Ovary (tissue), 9 donors: ENCODE results near the gene HSPA4L. TPM values are rescaled to one million over a fixed set of nuclear protein-coding genes. Genes with fewer than 3 reads are reported as not detected.

Experiments used
- DNase-seq, 5 donors: peaks; one replicate each; pipeline ENCODE4 v3.0.0-alpha.2; 2019 to 2020
- H3K27ac ChIP-seq, 2 donors: fragments of 200-600 bp; one replicate each; pipeline versions ENCODE4 v1.5.1 to v1.8.0; 2019 to 2022
- H3K27me3 ChIP-seq: fragments of 200-600 bp; one replicate; pipeline ENCODE4 v1.8.0; 2022
- H3K36me3 ChIP-seq: fragments of 200-600 bp; sonication (generic); one replicate; pipeline ENCODE4 v1.5.1; 2019
- H3K4me1 ChIP-seq: one replicate; pipeline ENCODE4 v1.8.1; 2013; ENCODE audit warnings: mild to moderate bottlenecking, moderate library complexity; ENCODE audit not compliant: insufficient read depth
- H3K4me3 ChIP-seq: fragments of 200-600 bp; sonication (generic); one replicate; pipeline ENCODE4 v1.5.1; 2017
- H3K9me3 ChIP-seq, 2 donors: fragments of 200-600 bp in 1 of 2; sonication (generic) in 1 of 2; one replicate each; pipeline versions ENCODE4 v1.5.1 to v1.8.1; 2013 to 2019; ENCODE audit warnings: mild to moderate bottlenecking in 1 of 2, moderate library complexity in 1 of 2
- CTCF ChIP-seq, 3 donors: fragments of 450-650 bp in 2 of 3; fragments of 200-600 bp in 1 of 3; IDR thresholded peaks; one replicate each; pipeline versions ENCODE4 v1.5.1 to v1.8.0; 2016 to 2022; ENCODE audit warnings: antibody characterized with exemption in 3 of 3, mild to moderate bottlenecking in 1 of 3
- EP300 ChIP-seq: sonication (generic); formaldehyde crosslinking; IDR thresholded peaks from one replicate; pipeline ENCODE4 v1.6.1; 2017; ENCODE audit warnings: antibody characterized with exemption
- POLR2A ChIP-seq: fragments of 450-650 bp; IDR thresholded peaks from one replicate; pipeline ENCODE4 v1.6.1; 2017; ENCODE audit warnings: antibody characterized with exemption, mild to moderate bottlenecking, moderate library complexity
- WGBS, 3 donors: extraction: QIAGEN DNeasy Blood & Tissue Kit in 1 of 3; methylation state at CpG; one replicate each; pipeline versions ENCODE4 v1.1.5 to v1.1.7; 2013 to 2017; 5-methylcytosine and 5-hydroxymethylcytosine counted together
- intact Hi-C, 4 donors: fragments of 100-400 bp; cut with DNase I; formaldehyde crosslinking; loops; one replicate each; pipeline versions ENCODE4 v1.11.0 to v1.15.1; 2022 to 2023
- polyA plus RNA-seq, 2 donors: library from polyadenylated mRNA; stranded (reverse); fragments of 200-250 nt in 1 of 2; fragments of 350-450 nt in 1 of 2; fragmentation: Illumina TruSeq in 1 of 2; extraction: RNeasy Lipid Tissue Mini Kit (QIAGEN cat#74804) in 1 of 2; gene quantifications; one replicate each; pipeline ENCODE4 v1.2.3, GENCODE V29; 2013 to 2014
- total RNA-seq, 7 donors: library from RNA; depleted of rRNA in 2 of 7; stranded (reverse); fragments of >200 nt in 2 of 7; fragmentation: NEBNext Ultra II Directional in 3 of 7; extraction: Animal tissue kit (Norgen Biotek cat#: 25700) in 3 of 7; gene quantifications; one replicate each; pipeline versions ENCODE4 v1.1.0 to v1.2.4, GENCODE V29; 2016 to 2023
- donor health status: DM: no; HTN: no; CAD: no; lungs with moderate emphysema.
- donor health status: DM: no; HTN: no; CAD: no.
- donor health status: Bipolar disorder and iron deficiency.
- donor health status: DM: yes; HTN: yes; CAD: no.
- donor health status: DM: no; HTN: no; CAD: no.
- donor health status: DM: yes; HTN: yes; CAD: no.

HSPA4L gene
- total and polyA plus RNA-seq, 9 donors = 0.63 to 12.6 (median 6.2) TPM

GRCh38 chr4:127799711-127800110 lies 17.6 kb downstream of the HSPA4L start:
- TF ChIP-seq EP300 (no peak), POLR2A (no peak), CTCF (IDR thresholded peaks at IDR 0.05) (no peak)
- DNase-seq = no peak
- H3K27me3 ChIP-seq = no peaks in the 10 kb centered on the region
- H3K4me3 ChIP-seq = no peak overlapping the region
- H3K27ac ChIP-seq = no peak overlapping the region
- intact Hi-C loops = no loop called here
- no peaks in the 10 kb centered on the region for H3K4me1 ChIP-seq
- H3K36me3 ChIP-seq = no peaks in the 10 kb centered on the region
- no peaks in the 10 kb centered on the region for H3K9me3 ChIP-seq

GRCh38 chr4:127809173-127809800 lies 27.2 kb downstream of the HSPA4L start:
- H3K9me3 ChIP-seq = no peaks in the 10 kb centered on the region
- 49 to 72% (median 51%) methylated on average over 6 of the region's 6 CpGs for WGBS, 3 donors

GRCh38 chr4:127810551-127810950 lies 28.4 kb downstream of the HSPA4L start:
- intact Hi-C loops = no loop called here
- TF ChIP-seq POLR2A = no peak
- TF ChIP-seq EP300 = no peak
- no peak for TF ChIP-seq CTCF (IDR thresholded peaks at IDR 0.05)
- Histone ChIP-seq H3K27ac (no peak overlapping the region), H3K4me3 (no peak overlapping the region), H3K4me1 (no peaks in the 10 kb centered on the region), H3K36me3 (no peaks in the 10 kb centered on the region), H3K27me3 (no peaks in the 10 kb centered on the region), H3K9me3 (no peaks in the 10 kb centered on the region)
- no peak for DNase-seq
- WGBS, 3 donors = 75 to 87% (median 81%) methylated on average over 3 of the region's 3 CpGs

More at GRCh38 chr4:127809173-127809800, 27.2 kb downstream of the HSPA4L start:
- Histone ChIP-seq H3K4me1 (no peaks in the 10 kb centered on the region), H3K27me3 (no peaks in the 10 kb centered on the region), H3K27ac (no peak overlapping the region), H3K36me3 (no peaks in the 10 kb centered on the region), H3K4me3 (no peak overlapping the region)
- TF ChIP-seq EP300 (no peak), CTCF (IDR thresholded peaks at IDR 0.05) (no peak), POLR2A (no peak)
- intact Hi-C loops = no loop called here
- no peak for DNase-seq

- intact Hi-C loops = no loop called here
- Histone ChIP-seq H3K27me3 (no peaks in the 10 kb centered on the region), H3K36me3 (no peaks in the 10 kb centered on the region), H3K4me1 (no peaks in the 10 kb centered on the region), H3K9me3 (no peaks in the 10 kb centered on the region), H3K4me3 (no peak overlapping the region), H3K27ac (no peak overlapping the region)
- TF ChIP-seq POLR2A = no peak
- no peak for TF ChIP-seq EP300
- no peak for TF ChIP-seq CTCF (IDR thresholded peaks at IDR 0.05)
- WGBS, 3 donors = 56 to 62% (median 59%) methylated on average over 2 of the region's 2 CpGs
- no peak for DNase-seq
These were observed 40.3 kb downstream of the HSPA4L start for GRCh38 chr4:127822430-127822829.
